Bronchial epithelial cell (primary cell): ENCODE results near the gene CALB2. TPM values are rescaled to one million over a fixed set of nuclear protein-coding genes. Genes with fewer than 3 reads are reported as not detected.

ENCODE experiments used
- DNase-seq: peaks from one replicate; pipeline ENCODE4 v3.0.0-alpha.2; 2010; ENCODE audit warnings: low read depth
- FAIRE-seq: peaks from 2 replicates; lab custom pipeline; 2011; peaks lifted over from hg19 to GRCh38; lab: Jason Lieb, UNC
- H3K27me3 ChIP-seq: 2 replicates; pipeline ENCODE4 v1.5.1; 2011; ENCODE audit warnings: low read length; ENCODE audit not compliant: control insufficient read depth, insufficient read depth
- H3K36me3 ChIP-seq: 2 replicates; pipeline ENCODE4 v1.5.1; 2011; ENCODE audit warnings: low read length; ENCODE audit not compliant: control insufficient read depth, insufficient read depth
- H3K4me3 ChIP-seq: 2 replicates; pipeline ENCODE4 v1.5.1; 2011; ENCODE audit warnings: mild to moderate bottlenecking, low read depth, low read length, control low read depth
- CTCF ChIP-seq: IDR thresholded peaks from 2 replicates; pipeline ENCODE4 v1.5.1; 2011; ENCODE audit warnings: mild to moderate bottlenecking, moderate library complexity, low read length, control low read depth, inconsistent platforms; ENCODE audit not compliant: insufficient read depth, severe bottlenecking
- total RNA-seq: library from RNA; depleted of rRNA; stranded (reverse); fragments of >200 nt; gene quantifications from 2 replicates; pipeline ENCODE4 v1.2.1, GENCODE V29; 2014

CALB2 gene
- total RNA-seq, 1 donor from 2014 or later: 0.26 TPM

GRCh38 chr16:71425746-71426068, 67.2 kb downstream of the CALB2 start:
- Histone ChIP-seq H3K36me3 (no peaks in the 10 kb centered on the region), H3K4me3 (peak overlapping the region; percentile 35), H3K27me3 (no peaks in the 10 kb centered on the region)
- DNase-seq (no peak), FAIRE-seq (no peak)
- TF ChIP-seq CTCF: no peak

GRCh38 chr16:71426069-71426879, 67.8 kb downstream of the CALB2 start:
- DNase-seq: peak; percentile 95
- H3K4me3 ChIP-seq: peak overlapping the region; percentile 35
- H3K36me3 ChIP-seq: no peaks in the 10 kb centered on the region
- no peak for FAIRE-seq
- TF ChIP-seq CTCF: no peak
- H3K27me3 ChIP-seq: no peaks in the 10 kb centered on the region

GRCh38 chr16:71426880-71427615, 68.5 kb downstream of the CALB2 start:
- no peaks in the 10 kb centered on the region for H3K27me3 ChIP-seq
- FAIRE-seq: no peak

GRCh38 chr16:71428385-71428784, 69.9 kb downstream of the CALB2 start:
- no peak for TF ChIP-seq CTCF
- DNase-seq (no peak), FAIRE-seq (no peak)
- H3K36me3 ChIP-seq: no peaks in the 10 kb centered on the region
- no peaks in the 10 kb centered on the region for H3K27me3 ChIP-seq
- H3K4me3 ChIP-seq: no peak overlapping the region

More at GRCh38 chr16:71426880-71427615, 68.5 kb downstream of the CALB2 start:
- no peak for DNase-seq
- Histone ChIP-seq H3K4me3 (no peak overlapping the region), H3K36me3 (no peaks in the 10 kb centered on the region)
- TF ChIP-seq CTCF: no peak

- TF ChIP-seq CTCF: no peak
- FAIRE-seq (no peak), DNase-seq (peak; percentile 1)
- Histone ChIP-seq H3K4me3 (no peak overlapping the region), H3K27me3 (no peaks in the 10 kb centered on the region), H3K36me3 (no peaks in the 10 kb centered on the region)
Measured at GRCh38 chr16:71428883-71429282, 70.4 kb downstream of the CALB2 start.
